GM12891 (cell line): Measurements from ENCODE around the gene TEPSIN.
A peak's percentile ranks its signal among the peaks of the same experiment; 100 is the strongest.

Source experiments
- DNase-seq: peaks from one replicate; pipeline ENCODE4 v3.0.0; 2011; ENCODE audit warnings: low spot score; ENCODE audit not compliant: insufficient read length
- FAIRE-seq: peaks from 2 replicates; lab custom pipeline; 2011; peaks lifted over from hg19 to GRCh38; lab: Jason Lieb, UNC
- PAX5 ChIP-seq: IDR thresholded peaks from 2 replicates; pipeline ENCODE4 v1.6.1; 2011; ENCODE audit warnings: low read length, moderate library complexity, mild to moderate bottlenecking; ENCODE audit not compliant: insufficient read depth, severe bottlenecking
- POLR2A ChIP-seq: IDR thresholded peaks from 2 replicates; pipeline ENCODE4 v1.6.1; 2011; ENCODE audit warnings: low read depth, low read length, control low read depth
- POLR2AphosphoS5 ChIP-seq: IDR thresholded peaks from 2 replicates; pipeline ENCODE4 v1.6.1; 2011; ENCODE audit warnings: low read depth, low read length, control low read depth
- POU2F2 ChIP-seq: IDR thresholded peaks from 2 replicates; pipeline ENCODE4 v1.6.1; 2011; ENCODE audit warnings: low read depth, mild to moderate bottlenecking, control low read depth, low read length, moderate library complexity
- SPI1 ChIP-seq: IDR thresholded peaks from 2 replicates; pipeline ENCODE4 v1.6.1; 2011; ENCODE audit warnings: low read depth, low read length, control low read depth
- TAF1 ChIP-seq: IDR thresholded peaks from 2 replicates; pipeline ENCODE4 v1.6.1; 2011; ENCODE audit warnings: low read depth, low read length, control low read depth

The TEPSIN gene

DNA sequence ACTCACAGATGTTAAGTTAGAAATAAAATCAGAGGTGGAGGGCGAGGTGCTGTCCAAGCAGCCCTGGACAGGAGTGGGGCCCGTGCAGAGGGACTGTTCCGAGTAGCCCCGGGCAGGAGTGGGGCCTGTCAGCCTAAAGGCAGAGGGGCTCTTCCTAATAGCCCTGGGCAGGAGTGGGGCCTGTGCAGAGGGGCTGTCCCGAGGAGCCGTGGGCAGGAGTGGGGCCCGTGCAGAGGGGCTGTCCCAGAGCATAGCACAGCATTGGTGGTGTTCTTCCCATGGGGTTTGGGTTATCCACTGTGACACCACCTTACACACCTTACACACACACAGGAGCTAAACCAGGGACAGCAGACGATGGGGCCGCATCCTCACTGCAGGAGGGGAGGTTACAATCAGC is 26.5 kb downstream of the TEPSIN start:
- FAIRE-seq, result peak; percentile 81
- TF ChIP-seq POU2F2, result no peak
- no peak for TF ChIP-seq SPI1
- no peak for TF ChIP-seq PAX5
- TF ChIP-seq POLR2A, result no peak
- no peak for TF ChIP-seq POLR2AphosphoS5
- no peak for TF ChIP-seq TAF1
- no peak for DNase-seq

DNA sequence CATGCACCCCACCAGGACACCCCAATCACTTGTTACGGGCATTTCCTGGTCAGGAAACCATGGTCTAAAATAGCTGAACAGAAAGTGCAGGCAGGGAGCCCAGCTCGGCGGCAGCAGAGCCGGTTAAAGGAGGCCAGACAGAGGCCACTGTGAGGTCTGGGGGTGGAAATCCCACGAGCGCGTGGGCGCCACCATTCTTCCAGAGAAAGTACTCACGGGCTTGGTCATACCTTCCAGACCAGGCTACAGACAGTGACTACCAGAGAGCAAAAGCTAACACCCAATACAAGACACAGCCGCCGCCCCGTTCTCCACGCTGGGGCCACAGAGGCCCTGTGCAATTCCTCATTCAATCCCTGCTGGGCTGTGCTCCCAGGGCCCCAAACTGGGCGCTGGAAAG is 28.0 kb downstream of the TEPSIN start:
- TF ChIP-seq POU2F2, result no peak
- no peak for TF ChIP-seq SPI1
- FAIRE-seq (no peak), DNase-seq (no peak)

DNA sequence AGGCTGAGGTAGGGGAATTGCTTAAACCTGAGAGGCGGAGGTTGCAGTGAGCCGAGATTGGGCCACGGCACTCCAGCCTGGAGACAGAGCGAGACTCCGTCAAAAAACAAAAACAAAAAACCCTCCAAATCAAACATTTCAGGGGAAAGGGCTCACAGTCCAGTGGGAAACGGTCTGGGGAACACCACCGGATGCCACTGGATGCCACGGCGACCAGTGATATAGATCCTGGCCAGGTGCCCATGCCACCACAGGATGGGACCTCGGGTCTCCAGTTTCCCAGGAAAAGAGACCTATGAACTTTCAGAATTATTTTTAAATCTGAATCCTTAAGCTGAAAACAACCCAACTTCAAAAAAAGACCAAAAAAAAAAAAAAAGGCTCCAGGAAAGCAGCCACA is 28.4 kb downstream of the TEPSIN start:
- no peak for TF ChIP-seq SPI1
- no peak for TF ChIP-seq POLR2A
- no peak for TF ChIP-seq TAF1
- TF ChIP-seq POLR2AphosphoS5, result no peak
- no peak for TF ChIP-seq PAX5
- FAIRE-seq, result no peak
- no peak for DNase-seq

DNA sequence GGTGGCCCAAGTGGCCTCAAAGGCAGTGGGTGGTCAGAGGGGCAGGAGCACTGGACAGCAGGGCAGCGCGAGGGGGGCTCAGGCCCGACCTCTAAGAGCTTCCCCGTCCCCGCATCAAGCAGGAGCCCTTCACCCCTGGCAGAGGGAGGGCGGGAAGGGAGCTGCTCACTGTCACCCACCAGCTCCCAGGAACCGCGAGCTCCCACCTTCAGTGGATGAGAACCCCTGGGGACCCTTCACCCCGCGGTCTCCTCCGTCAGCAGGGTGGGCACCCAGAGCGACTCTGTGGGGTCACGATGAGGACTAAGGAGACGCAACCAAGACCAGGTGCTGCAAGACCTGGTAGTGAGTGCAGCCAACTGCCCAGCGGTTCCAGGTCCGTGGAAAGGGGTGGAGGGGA is 29.7 kb downstream of the TEPSIN start:
- no peak for TF ChIP-seq POLR2AphosphoS5
- TF ChIP-seq PAX5, result no peak
- no peak for TF ChIP-seq POLR2A
- TF ChIP-seq SPI1, result no peak
- TF ChIP-seq POU2F2, result no peak
- no peak for TF ChIP-seq TAF1
- FAIRE-seq (no peak), DNase-seq (no peak)

DNA sequence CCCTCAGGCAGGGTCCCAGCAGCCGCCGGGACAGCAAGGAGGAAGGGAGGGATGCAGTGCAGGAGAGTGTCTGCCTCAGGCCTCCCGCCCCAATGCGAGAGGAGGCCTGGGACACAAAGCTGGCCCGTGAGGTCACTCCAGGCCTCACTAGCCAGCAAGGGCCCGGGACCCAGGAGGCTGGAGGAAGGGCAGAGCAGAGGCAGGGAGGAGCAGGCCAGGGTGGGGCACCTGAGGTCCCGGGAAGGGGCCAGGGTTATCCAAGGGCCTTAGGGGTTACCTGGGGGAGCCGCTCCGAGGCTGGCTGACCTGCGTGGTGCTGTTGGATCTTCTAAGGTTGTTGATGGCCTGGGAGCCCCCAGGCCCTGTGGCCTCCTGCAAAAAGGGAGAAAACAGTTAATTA is 30.2 kb downstream of the TEPSIN start:
- TF ChIP-seq TAF1 (no peak), POU2F2 (no peak), SPI1 (no peak), POLR2AphosphoS5 (no peak), POLR2A (no peak), PAX5 (no peak)
- FAIRE-seq (no peak), DNase-seq (no peak)

DNA sequence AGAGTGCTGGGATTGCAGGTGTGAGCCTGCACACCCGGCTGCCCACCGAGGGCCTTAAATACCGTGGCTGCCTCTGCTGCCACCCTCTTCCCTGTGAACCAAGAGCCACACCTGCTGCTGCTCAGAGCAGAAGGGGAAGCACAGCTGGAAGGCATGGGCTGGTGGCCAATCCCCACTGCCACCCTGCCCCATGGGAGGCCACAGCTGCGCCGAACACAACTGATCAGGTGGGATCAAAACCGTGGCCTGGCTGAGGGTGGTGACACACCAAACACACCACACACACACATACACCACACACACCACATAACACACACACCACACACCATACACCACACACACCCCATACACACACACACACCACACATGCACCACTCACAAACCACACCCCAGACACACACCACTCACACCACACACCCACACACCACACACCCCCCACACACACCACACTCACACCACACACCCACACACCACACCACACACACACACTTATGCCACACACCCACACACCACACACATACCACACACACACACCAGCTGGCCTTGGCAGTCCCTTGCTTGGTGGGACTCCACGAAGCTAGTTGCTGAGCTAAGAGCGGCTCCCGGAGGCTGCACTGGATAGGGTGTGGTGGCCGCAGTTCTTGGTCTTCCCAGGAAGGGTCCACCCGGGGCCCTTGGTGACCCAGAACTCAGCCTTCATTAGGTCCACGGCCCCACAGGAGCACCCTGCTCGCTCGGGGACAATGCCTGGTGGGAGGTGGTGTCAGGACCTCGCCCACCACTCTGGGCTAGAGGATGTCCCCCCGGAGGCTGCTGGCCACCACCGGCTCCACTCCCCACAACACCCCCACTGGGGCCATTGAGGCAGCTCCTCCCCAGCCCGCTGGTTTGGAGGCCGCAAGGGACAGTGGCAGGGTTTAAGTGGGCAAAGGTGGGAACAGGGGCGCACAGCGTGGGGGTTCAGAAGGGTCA is 31.0 kb downstream of the TEPSIN start:
- no peak for TF ChIP-seq PAX5
- no peak for TF ChIP-seq TAF1
- TF ChIP-seq POLR2A, result no peak
- no peak for TF ChIP-seq POLR2AphosphoS5
- TF ChIP-seq POU2F2, result no peak
- TF ChIP-seq SPI1, result no peak
- DNase-seq (no peak), FAIRE-seq (peak; percentile 80)

DNA sequence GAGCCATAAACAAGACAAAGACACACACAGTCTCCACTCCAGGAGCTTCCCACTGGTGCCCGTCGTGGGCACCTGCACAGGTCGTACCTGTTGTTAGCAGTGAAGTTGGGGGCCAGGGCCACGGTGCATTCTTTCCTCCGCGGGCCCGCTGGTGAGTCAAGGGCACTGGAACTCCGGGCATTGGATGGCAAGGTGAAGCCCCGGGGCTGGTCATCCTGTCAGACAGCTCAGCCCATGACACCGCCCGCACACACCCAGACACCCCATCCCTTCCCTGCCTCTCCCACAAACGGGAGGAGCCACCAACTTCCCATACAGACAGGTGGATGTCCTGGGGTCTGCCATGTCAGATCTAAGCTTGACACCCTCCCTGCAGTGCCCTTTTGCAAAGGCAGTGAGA is 32.2 kb downstream of the TEPSIN start:
- no peak for FAIRE-seq
- no peak for DNase-seq
- TF ChIP-seq PAX5, result no peak
- TF ChIP-seq SPI1, result no peak
- no peak for TF ChIP-seq POU2F2
- no peak for TF ChIP-seq POLR2A
- no peak for TF ChIP-seq TAF1
- no peak for TF ChIP-seq POLR2AphosphoS5

DNA sequence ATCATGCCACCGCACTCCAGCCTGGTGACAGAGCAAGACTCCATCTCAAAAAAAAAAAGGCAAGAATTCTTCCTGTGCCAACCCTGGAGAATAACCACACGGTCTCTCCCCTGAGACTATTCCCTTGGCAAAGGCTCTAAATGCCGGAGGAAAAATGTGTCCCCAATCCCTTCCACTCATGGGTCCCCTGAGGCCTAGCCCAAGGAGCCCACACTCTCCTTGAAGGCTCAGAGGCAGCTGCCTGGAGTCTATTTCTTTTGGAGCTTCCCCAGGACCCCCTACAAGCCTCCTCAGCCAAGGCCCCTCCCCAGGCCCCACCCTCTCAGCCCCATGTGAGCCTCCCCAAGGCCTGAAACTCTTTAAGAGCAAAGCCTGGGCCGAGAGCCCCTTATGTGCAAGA is 32.7 kb downstream of the TEPSIN start:
- no peak for FAIRE-seq
- no peak for DNase-seq
- TF ChIP-seq POU2F2 (no peak), TAF1 (no peak), SPI1 (no peak), POLR2AphosphoS5 (no peak), POLR2A (no peak), PAX5 (no peak)

DNA sequence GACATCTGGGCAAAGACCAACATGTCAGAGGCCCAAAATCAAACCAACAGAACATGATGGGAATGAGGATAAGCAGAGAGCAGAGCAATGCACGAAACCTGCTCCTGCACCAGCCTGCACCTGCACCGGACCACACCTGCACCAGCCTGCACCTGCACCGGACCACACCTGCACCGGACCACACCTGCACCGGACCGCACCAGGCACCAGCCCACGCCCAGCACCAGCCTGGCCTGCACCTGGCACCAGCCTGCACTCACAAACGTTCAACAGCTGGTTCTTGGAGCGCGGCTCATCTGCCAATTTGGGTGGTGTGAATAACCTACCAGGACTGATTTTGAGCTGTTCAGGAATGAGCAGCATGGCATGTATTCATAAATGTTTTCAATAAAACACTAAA is 34.3 kb downstream of the TEPSIN start:
- TF ChIP-seq POU2F2 (no peak), PAX5 (no peak), POLR2A (no peak), SPI1 (no peak), POLR2AphosphoS5 (no peak), TAF1 (no peak)
- FAIRE-seq, result no peak
- no peak for DNase-seq

DNA sequence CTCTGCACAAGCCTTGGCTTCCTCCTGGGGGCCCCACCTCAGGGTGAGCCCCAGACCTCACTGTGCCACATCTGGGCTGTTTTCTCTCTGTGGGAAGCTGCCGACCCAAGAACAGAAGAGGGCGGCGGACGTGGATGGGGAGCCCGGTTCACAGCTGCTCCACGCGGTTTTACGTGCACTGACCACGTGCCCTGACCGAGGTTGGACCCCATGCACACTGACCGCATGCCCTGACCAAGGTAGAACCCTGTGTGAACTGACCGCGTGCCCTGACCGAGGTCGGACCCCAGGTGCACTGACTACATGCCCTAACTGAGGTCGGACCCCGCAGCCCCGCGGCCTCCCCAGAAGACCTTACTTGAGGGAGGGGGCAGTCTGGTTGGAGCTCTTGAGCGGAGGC is 35.7 kb downstream of the TEPSIN start:
- FAIRE-seq, result no peak
- no peak for DNase-seq
- TF ChIP-seq SPI1, result no peak
- no peak for TF ChIP-seq POLR2AphosphoS5
- TF ChIP-seq POU2F2, result no peak
- TF ChIP-seq TAF1, result no peak
